A204.1 (cell line): ENCODE results near the gene OR4X2.
"Not testable (repeated sequence)": the region's sequence is repeated elsewhere in the genome, so short reads cannot be mapped to it uniquely, and the experiment has no call there.

ENCODE experiments used
- FAIRE-seq: peaks from 2 replicates; lab custom pipeline; 2012; peaks lifted over from hg19 to GRCh38; lab: Jason Lieb, UNC

The OR4X2 gene

GRCh38 chr11:48244804-48245203, at the start of gene OR4X2:
Gene OR4X2 (plus strand): TSS chr11:48245104. CDS start chr11:48245104, 0 bp downstream.
- FAIRE-seq = no peak

- no peak for FAIRE-seq
These were observed 37.0 kb upstream of the OR4X2 start for GRCh38 chr11:48207881-48208280.

- no peak for FAIRE-seq
These were observed 34.9 kb upstream of the OR4X2 start for GRCh38 chr11:48210052-48210451.

- no peak for FAIRE-seq
These were observed 28.4 kb upstream of the OR4X2 start, which contains the start of gene OR4B1 for GRCh38 chr11:48216510-48216909. Gene OR4B1 (plus strand): TSS chr11:48216810. CDS start chr11:48216810, 0 bp downstream.

- FAIRE-seq = no peak
These were observed 16.1 kb upstream of the OR4X2 start for GRCh38 chr11:48228761-48229160.

- FAIRE-seq = not testable (repeated sequence)
These were observed 14.8 kb upstream of the OR4X2 start for GRCh38 chr11:48230057-48230456.

GRCh38 chr11:48237727-48238126, 7.2 kb upstream of the OR4X2 start:
- FAIRE-seq = no peak

- no peak for FAIRE-seq
These were observed 2.4 kb upstream of the OR4X2 start for GRCh38 chr11:48242501-48242900.

- no peak for FAIRE-seq
These were observed 4.0 kb downstream of the OR4X2 start for GRCh38 chr11:48248902-48249301.

- FAIRE-seq = no peak
These were observed 16.7 kb downstream of the OR4X2 start for GRCh38 chr11:48261600-48261999.

GRCh38 chr11:48263423-48263911, 18.6 kb downstream of the OR4X2 start, which contains the start of gene OR4X1:
Gene OR4X1 (plus strand): TSS chr11:48263861. CDS start chr11:48263861, 0 bp downstream.
- no peak for FAIRE-seq

- FAIRE-seq = no peak
These were observed 25.7 kb downstream of the OR4X2 start for GRCh38 chr11:48270621-48271020.

GRCh38 chr11:48272606-48273005, 27.7 kb downstream of the OR4X2 start:
- FAIRE-seq = no peak
